DND-41 (cell line): ENCODE results near the gene COMP.

Experiments used
- EZH2 ChIP-seq: IDR thresholded peaks from 3 replicates; pipeline ENCODE4 v1.6.1; 2012; ENCODE audit warnings: borderline replicate concordance, low read depth, mild to moderate bottlenecking, moderate library complexity, low read length, inconsistent platforms; ENCODE audit not compliant: severe bottlenecking
- TF ChIP-seq, protein P1 (sequence below): IDR thresholded peaks from 2 replicates; pipeline ENCODE4 v1.5.1; 2012; ENCODE audit warnings: borderline replicate concordance, low read length, moderate library complexity, mild to moderate bottlenecking; ENCODE audit not compliant: poor library complexity, severe bottlenecking; ENCODE audit errors: extremely low read depth

DNA sequence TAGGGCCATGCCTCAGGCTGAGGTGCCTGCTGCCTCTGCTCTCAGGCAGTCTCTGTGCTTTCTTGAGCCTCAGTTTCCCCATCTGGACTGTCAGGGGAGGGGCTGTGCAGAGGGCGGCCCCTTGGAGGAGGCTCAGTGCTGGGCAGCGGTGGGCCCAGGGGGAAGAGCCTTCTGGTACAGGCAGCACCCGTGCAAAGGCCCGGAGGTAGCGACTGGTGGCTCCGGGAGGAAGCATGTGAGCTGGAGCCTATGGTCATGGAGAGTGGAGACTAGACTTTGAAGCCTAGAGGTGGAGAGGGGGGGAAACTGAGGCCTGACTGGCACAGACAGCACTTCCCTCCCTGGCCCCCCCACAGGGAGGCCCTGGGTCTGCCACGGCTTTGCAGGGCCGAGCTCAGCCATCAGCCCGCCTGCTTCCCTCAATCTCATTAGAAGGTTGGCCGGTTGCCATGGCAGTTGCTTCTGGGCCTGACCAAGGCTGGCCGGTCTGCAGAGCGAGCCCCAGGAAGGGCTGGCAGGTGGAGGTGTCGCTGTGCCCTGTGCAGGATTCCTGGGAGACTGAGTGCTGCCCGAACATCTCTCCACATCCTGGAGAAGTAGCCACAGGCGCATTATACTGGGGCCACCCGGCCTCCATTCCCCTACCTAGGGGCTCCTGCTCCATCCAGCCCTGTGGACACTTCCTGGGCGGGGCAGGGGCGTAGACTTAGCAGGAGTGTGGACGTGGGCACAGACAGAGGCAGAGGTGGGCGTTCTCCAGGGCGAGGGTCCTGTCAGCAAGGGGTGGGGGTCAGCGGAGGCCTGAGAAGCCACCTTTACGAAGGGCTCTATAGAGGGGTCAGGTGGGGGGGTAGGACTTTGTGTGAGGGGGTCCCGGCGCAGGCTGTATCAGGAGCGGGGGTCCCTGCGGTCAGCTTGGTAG, 54.4 kb downstream of the COMP start:
- TF ChIP-seq, protein P1, sequence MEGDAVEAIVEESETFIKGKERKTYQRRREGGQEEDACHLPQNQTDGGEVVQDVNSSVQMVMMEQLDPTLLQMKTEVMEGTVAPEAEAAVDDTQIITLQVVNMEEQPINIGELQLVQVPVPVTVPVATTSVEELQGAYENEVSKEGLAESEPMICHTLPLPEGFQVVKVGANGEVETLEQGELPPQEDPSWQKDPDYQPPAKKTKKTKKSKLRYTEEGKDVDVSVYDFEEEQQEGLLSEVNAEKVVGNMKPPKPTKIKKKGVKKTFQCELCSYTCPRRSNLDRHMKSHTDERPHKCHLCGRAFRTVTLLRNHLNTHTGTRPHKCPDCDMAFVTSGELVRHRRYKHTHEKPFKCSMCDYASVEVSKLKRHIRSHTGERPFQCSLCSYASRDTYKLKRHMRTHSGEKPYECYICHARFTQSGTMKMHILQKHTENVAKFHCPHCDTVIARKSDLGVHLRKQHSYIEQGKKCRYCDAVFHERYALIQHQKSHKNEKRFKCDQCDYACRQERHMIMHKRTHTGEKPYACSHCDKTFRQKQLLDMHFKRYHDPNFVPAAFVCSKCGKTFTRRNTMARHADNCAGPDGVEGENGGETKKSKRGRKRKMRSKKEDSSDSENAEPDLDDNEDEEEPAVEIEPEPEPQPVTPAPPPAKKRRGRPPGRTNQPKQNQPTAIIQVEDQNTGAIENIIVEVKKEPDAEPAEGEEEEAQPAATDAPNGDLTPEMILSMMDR = no peak
- TF ChIP-seq EZH2 = no peak
